Parathyroid adenoma (tissue), 2 donors: ENCODE data around the gene GRIK5.
"Not testable (repeated sequence)": the region's sequence is repeated elsewhere in the genome, so short reads cannot be mapped to it uniquely, and the experiment has no call there.

ENCODE experiments used
- H2AFZ ChIP-seq: fragments of 300-600 bp; sonication (generic); one replicate; pipeline ENCODE4 v1.7.0; 2017; ENCODE audit warnings: antibody characterized with exemption, mild to moderate bottlenecking
- H3K27ac ChIP-seq: fragments of 300-600 bp; sonication (generic); one replicate; pipeline ENCODE4 v1.7.0; 2017
- H3K27me3 ChIP-seq: fragments of 300-600 bp; sonication (generic); one replicate; pipeline ENCODE4 v1.7.0; 2017; ENCODE audit warnings: low read length; ENCODE audit not compliant: control insufficient read depth, insufficient read depth
- H3K36me3 ChIP-seq: fragments of 300-600 bp; sonication (generic); one replicate; pipeline ENCODE4 v1.7.0; 2017; ENCODE audit warnings: low read length; ENCODE audit not compliant: control insufficient read depth, insufficient read depth
- H3K4me1 ChIP-seq: fragments of 300-600 bp; sonication (generic); one replicate; pipeline ENCODE4 v1.7.0; 2017; ENCODE audit warnings: control low read depth
- H3K4me2 ChIP-seq: fragments of 300-600 bp; sonication (generic); one replicate; pipeline ENCODE4 v1.7.0; 2017; ENCODE audit warnings: low read length
- H3K4me3 ChIP-seq: fragments of 300-600 bp; sonication (generic); one replicate; pipeline ENCODE4 v1.7.0; 2017; ENCODE audit warnings: low read depth, low read length
- H3K79me2 ChIP-seq: fragments of 300-600 bp; sonication (generic); one replicate; pipeline ENCODE4 v1.7.0; 2017; ENCODE audit warnings: control low read depth
- H3K9ac ChIP-seq: fragments of 300-600 bp; sonication (generic); one replicate; pipeline ENCODE4 v1.7.0; 2017; ENCODE audit warnings: mild to moderate bottlenecking
- H3K9me3 ChIP-seq: fragments of 300-600 bp; sonication (generic); one replicate; pipeline ENCODE4 v1.7.0; 2017; ENCODE audit warnings: low read length; ENCODE audit not compliant: control insufficient read depth
- TF ChIP-seq, protein P1 (sequence below): fragments of 300-600 bp; sonication (generic); IDR thresholded peaks from one replicate; pipeline ENCODE4 v1.7.0; 2017; ENCODE audit warnings: antibody characterized with exemption, mild to moderate bottlenecking
- donor health status: primary hyperparathyroidism.

GRIK5 gene

DNA sequence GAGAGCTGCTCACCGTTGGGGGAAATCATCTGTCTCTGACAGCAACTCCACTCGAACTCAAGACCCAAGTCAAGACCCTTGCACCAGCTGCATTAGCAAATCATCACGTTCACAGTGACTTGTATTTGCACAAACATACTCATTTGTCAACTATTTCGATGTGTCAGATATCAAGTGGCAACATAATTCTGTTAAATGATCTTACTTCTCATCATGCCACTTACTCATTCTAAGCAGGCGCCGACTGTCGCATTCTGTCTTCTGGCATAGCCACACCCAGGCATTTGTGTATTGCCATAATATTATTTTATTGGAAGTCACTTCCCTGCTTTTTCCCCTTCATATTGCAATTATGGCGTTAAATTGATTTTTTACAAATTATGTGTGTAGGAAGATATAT is 53.0 kb downstream of the GRIK5 start:
- Histone ChIP-seq H3K9me3 (no peaks in the 10 kb centered on the region), H3K79me2 (no peaks in the 10 kb centered on the region), H3K27ac (no peak overlapping the region), H3K27me3 (no peaks in the 10 kb centered on the region), H2AFZ (no peak overlapping the region), H3K4me1 (no peaks in the 10 kb centered on the region), H3K4me2 (no peak overlapping the region), H3K36me3 (no peaks in the 10 kb centered on the region), H3K9ac (no peak overlapping the region), H3K4me3 (no peak overlapping the region)
- TF ChIP-seq, protein P1, sequence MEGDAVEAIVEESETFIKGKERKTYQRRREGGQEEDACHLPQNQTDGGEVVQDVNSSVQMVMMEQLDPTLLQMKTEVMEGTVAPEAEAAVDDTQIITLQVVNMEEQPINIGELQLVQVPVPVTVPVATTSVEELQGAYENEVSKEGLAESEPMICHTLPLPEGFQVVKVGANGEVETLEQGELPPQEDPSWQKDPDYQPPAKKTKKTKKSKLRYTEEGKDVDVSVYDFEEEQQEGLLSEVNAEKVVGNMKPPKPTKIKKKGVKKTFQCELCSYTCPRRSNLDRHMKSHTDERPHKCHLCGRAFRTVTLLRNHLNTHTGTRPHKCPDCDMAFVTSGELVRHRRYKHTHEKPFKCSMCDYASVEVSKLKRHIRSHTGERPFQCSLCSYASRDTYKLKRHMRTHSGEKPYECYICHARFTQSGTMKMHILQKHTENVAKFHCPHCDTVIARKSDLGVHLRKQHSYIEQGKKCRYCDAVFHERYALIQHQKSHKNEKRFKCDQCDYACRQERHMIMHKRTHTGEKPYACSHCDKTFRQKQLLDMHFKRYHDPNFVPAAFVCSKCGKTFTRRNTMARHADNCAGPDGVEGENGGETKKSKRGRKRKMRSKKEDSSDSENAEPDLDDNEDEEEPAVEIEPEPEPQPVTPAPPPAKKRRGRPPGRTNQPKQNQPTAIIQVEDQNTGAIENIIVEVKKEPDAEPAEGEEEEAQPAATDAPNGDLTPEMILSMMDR, result no peak

DNA sequence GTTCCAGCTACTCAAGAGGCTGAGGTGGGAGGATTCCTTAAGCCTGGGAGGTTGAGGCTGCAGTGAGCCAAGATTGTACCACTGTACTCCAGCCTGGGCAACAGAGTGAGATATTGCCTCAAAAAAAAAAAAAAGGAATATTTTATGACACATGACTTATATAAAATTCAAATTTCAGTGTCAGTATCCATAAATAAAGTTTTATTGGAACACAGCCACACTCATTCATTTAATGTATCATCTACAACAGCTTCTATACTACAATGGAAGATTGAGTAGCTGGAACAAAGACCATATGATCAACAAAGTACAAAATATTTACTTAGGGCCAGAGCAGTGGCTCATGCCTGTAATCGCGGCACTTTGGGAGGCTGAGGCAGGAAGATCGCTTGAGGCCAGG is 57.3 kb downstream of the GRIK5 start:
- not testable (repeated sequence) for H3K27ac ChIP-seq, H3K4me1 ChIP-seq, H3K4me2 ChIP-seq, H3K4me3 ChIP-seq, H3K36me3 ChIP-seq, H3K27me3 ChIP-seq, H2AFZ ChIP-seq, H3K79me2 ChIP-seq, H3K9ac ChIP-seq, H3K9me3 ChIP-seq

DNA sequence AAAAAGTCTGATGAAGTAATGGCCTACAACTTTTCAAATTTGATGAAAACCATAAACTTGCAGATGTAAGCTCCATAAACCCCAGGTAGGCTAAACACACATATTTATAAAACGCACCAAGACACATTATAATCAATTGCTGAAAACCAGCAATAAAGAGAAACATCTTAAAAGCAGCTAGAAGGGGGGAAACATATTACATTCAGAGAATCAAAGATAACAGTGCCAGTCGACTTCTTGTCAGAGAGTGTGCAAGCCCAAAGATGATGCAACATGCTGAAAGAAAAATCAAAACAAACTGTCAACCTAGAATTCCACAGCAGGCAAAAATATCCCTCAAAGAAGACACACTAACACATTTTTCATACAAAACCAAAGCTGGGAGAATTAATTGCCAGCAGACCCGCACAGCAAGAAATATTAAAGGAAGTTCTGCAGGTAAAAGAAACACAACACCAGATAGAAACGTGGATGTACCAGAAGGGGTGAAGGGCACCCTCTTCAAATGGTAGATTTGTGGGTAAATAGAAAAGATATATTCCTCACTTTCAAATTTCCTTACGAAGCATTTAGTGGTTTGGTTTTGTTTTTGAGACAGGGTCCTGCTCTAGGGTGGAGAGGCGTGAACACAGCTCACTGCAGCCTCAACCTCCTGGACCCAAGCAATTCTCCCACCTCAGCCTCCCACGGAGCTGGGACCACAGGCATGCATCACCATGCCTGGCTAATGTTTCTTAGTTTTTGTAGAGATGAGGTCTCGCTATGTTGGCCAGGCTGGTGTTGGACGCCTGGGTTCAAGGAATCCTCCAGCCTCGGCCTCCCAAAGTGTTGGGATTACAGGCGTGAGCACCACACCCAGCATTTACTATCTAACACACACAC is 59.5 kb downstream of the GRIK5 start:
- Histone ChIP-seq H3K79me2 (no peaks in the 10 kb centered on the region), H3K9ac (no peak overlapping the region), H2AFZ (no peak overlapping the region), H3K4me1 (no peaks in the 10 kb centered on the region), H3K36me3 (no peaks in the 10 kb centered on the region), H3K4me3 (no peak overlapping the region), H3K27ac (peak overlapping the region; percentile 19), H3K9me3 (no peaks in the 10 kb centered on the region), H3K4me2 (no peak overlapping the region), H3K27me3 (no peaks in the 10 kb centered on the region)
- TF ChIP-seq, protein P1, result no peak

DNA sequence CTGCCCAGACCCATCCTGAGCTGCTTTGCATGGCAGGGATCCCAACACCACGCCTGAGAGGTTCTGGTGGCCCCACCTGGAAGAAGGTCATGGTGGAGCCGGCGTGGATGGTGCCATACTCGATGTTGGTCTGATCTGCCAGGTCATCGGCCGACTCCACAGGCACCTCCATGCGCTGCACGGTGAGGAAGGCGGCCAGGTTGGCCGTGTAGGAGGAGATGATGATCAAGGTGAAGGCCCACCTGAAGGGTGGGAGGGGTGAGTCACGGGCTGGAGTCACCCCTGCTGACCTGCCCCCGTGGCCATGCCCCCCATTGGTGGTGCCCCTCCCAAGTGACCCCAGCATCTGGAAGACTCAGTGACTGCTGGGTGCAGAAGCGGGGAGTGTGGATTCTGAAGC is 63.4 kb downstream of the GRIK5 start:
- H3K36me3 ChIP-seq, result no peaks in the 10 kb centered on the region

DNA sequence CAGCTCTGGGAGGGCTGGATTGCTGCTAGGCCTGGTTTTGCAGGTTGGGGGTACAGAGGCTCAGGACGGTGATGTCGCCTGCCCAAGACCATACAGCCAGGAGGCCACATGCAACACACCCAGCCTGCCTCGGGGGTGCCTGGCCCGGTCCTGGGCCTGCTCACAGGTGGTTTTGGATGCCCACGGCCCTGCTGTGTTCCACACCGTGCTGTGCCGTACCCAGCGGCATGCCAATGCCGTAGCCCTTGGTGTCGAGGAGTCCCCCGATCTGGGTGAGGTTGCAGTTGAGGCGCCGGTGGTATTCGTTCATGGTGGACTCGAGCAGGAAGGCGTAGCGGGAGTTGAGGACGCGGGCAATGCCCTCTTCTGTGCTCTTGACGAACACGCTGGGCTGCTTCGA is 64.5 kb downstream of the GRIK5 start:
- H3K4me1 ChIP-seq, result no peaks in the 10 kb centered on the region
- no peaks in the 10 kb centered on the region for H3K27me3 ChIP-seq
- no peak overlapping the region for H3K9ac ChIP-seq
- no peaks in the 10 kb centered on the region for H3K9me3 ChIP-seq
- no peak overlapping the region for H3K4me2 ChIP-seq
- TF ChIP-seq, protein P1, result no peak
- H3K27ac ChIP-seq, result no peak overlapping the region
- H2AFZ ChIP-seq, result no peak overlapping the region
- no peak overlapping the region for H3K4me3 ChIP-seq
- H3K36me3 ChIP-seq, result no peaks in the 10 kb centered on the region
- H3K79me2 ChIP-seq, result no peaks in the 10 kb centered on the region

More for the DNA sequence above, 63.4 kb downstream of the GRIK5 start:
- Histone ChIP-seq H3K27ac (no peak overlapping the region), H3K9me3 (no peaks in the 10 kb centered on the region), H2AFZ (no peak overlapping the region), H3K4me3 (no peak overlapping the region), H3K4me2 (no peak overlapping the region), H3K9ac (no peak overlapping the region), H3K27me3 (no peaks in the 10 kb centered on the region), H3K79me2 (no peaks in the 10 kb centered on the region), H3K4me1 (no peaks in the 10 kb centered on the region)
- TF ChIP-seq, protein P1, result no peak
